Rectal smooth muscle tissue (tissue), 1 donor: ENCODE measurements around the gene PLCH2.

ENCODE experiments used
- H3K27ac ChIP-seq: one replicate; pipeline ENCODE4 v1.7.0; 2013; ENCODE audit warnings: low read depth, low read length, inconsistent platforms
- H3K27me3 ChIP-seq: one replicate; pipeline ENCODE4 v1.7.0; 2013; ENCODE audit warnings: low read length; ENCODE audit not compliant: control insufficient read depth, insufficient read depth
- H3K36me3 ChIP-seq: one replicate; pipeline ENCODE4 v1.7.0; 2013; ENCODE audit warnings: low read length; ENCODE audit not compliant: control insufficient read depth, insufficient read depth
- H3K4me1 ChIP-seq: one replicate; pipeline ENCODE4 v1.7.0; 2013; ENCODE audit warnings: low read length; ENCODE audit not compliant: control insufficient read depth, insufficient read depth
- H3K4me3 ChIP-seq: one replicate; pipeline ENCODE4 v1.7.0; 2013; ENCODE audit warnings: low read length
- H3K9ac ChIP-seq: one replicate; pipeline ENCODE4 v1.7.0; 2013; ENCODE audit warnings: low read length

The PLCH2 gene

GRCh38 chr1:2508180-2508579, 32.1 kb downstream of the PLCH2 start:
- H3K9ac ChIP-seq = no peak overlapping the region
- H3K4me1 ChIP-seq = no peaks in the 10 kb centered on the region
- H3K27me3 ChIP-seq = peaks cover 13% of the 10 kb centered on the region
- H3K27ac ChIP-seq = no peak overlapping the region
- H3K4me3 ChIP-seq = no peak overlapping the region
- H3K36me3 ChIP-seq = peaks cover 35% of the 10 kb centered on the region

DNA sequence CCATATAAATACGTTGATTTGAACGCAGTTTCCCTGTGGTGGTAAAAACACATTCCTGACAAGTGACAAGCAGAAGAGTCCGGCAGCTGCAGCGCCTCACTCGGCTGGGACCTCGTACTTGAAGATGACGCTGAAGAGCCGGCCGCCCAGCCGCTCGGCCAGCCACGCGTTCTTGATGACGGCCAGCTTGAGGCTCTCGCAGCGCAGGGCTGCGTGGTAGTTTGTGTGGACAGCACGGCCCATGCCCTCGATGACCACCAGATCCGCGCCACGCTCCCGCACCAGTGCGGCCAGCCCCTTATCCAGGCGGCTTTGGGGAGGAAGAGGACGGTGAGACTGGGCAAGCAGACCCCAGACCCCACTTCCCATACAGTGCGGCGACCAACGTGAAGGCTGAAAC, 32.7 kb downstream of the PLCH2 start:
- H3K27ac ChIP-seq = no peak overlapping the region

GRCh38 chr1:2509589-2509988, 33.5 kb downstream of the PLCH2 start:
- Histone ChIP-seq H3K27me3 (no peaks in the 10 kb centered on the region), H3K36me3 (peaks cover 45% of the 10 kb centered on the region), H3K9ac (no peak overlapping the region), H3K4me1 (no peaks in the 10 kb centered on the region), H3K27ac (no peak overlapping the region), H3K4me3 (no peak overlapping the region)

More for the DNA sequence above, 32.7 kb downstream of the PLCH2 start:
- Histone ChIP-seq H3K4me1 (no peaks in the 10 kb centered on the region), H3K9ac (no peak overlapping the region), H3K27me3 (peaks cover 8% of the 10 kb centered on the region), H3K4me3 (no peak overlapping the region), H3K36me3 (peaks cover 40% of the 10 kb centered on the region)

GRCh38 chr1:2510366-2511155, 34.5 kb downstream of the PLCH2 start:
- Histone ChIP-seq H3K4me3 (no peak overlapping the region), H3K36me3 (peaks cover 49% of the 10 kb centered on the region), H3K9ac (no peak overlapping the region), H3K4me1 (no peaks in the 10 kb centered on the region), H3K27me3 (no peaks in the 10 kb centered on the region), H3K27ac (no peak overlapping the region)

DNA sequence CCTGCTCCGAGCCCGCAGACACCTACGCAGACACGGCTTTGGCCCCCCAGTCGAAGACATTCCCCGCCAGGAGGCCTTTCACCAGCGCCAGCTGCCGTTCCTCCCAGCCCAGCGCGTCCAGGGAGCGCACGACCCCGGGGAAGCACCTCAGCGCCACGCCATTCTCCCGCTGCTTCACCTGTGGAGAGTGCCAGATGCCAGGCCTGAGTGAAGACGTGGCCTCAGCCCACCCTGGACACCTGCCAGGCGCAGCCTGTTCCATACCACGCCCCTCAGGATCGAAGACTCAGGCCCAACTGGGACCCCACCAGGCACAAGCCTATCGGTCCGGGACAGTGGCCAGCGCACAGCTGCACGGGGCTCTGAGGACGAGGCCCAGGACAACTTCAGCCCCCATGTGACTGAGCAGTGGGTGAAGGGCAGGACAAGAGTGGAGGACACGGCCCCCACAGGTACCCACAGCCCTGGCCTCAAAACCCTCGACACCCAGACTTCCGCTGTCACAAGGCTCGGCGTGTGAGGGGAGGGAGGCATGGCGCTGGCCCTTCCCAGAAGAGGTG, 36.9 kb downstream of the PLCH2 start:
- Histone ChIP-seq H3K9ac (no peak overlapping the region), H3K36me3 (peaks cover 68% of the 10 kb centered on the region), H3K27ac (no peak overlapping the region), H3K4me3 (no peak overlapping the region), H3K4me1 (no peaks in the 10 kb centered on the region), H3K27me3 (no peaks in the 10 kb centered on the region)

- no peaks in the 10 kb centered on the region for H3K4me1 ChIP-seq
- no peak overlapping the region for H3K4me3 ChIP-seq
- H3K9ac ChIP-seq = no peak overlapping the region
- no peaks in the 10 kb centered on the region for H3K27me3 ChIP-seq
- peaks cover 79% of the 10 kb centered on the region for H3K36me3 ChIP-seq
- no peak overlapping the region for H3K27ac ChIP-seq
These were observed 38.0 kb downstream of the PLCH2 start for GRCh38 chr1:2513939-2514652.

GRCh38 chr1:2514863-2515762, 39.0 kb downstream of the PLCH2 start:
- no peak overlapping the region for H3K9ac ChIP-seq
- H3K27me3 ChIP-seq = no peaks in the 10 kb centered on the region
- peaks cover 79% of the 10 kb centered on the region for H3K36me3 ChIP-seq
- no peak overlapping the region for H3K27ac ChIP-seq
- no peaks in the 10 kb centered on the region for H3K4me1 ChIP-seq
- H3K4me3 ChIP-seq = no peak overlapping the region

DNA sequence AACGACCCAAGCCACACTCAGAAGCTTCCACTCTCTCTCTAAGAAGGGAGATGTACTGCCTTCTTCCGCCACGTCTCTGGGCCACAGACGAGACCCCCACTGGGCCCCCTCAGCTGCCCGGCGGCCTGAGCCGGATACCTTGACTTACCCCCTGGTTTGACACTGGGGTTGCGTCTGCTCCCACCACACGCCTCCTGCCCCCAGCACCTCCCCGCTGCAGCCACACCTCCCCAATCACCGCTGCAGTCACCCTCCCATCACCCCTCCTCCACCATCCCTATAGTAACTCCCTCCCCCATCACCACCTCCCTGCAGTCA, 39.6 kb downstream of the PLCH2 start:
- Histone ChIP-seq H3K4me1 (no peaks in the 10 kb centered on the region), H3K36me3 (peaks cover 76% of the 10 kb centered on the region), H3K27ac (no peak overlapping the region), H3K4me3 (no peak overlapping the region), H3K9ac (no peak overlapping the region), H3K27me3 (no peaks in the 10 kb centered on the region)

GRCh38 chr1:2516124-2516523, 40.0 kb downstream of the PLCH2 start:
- H3K36me3 ChIP-seq = peaks cover 74% of the 10 kb centered on the region
- H3K4me3 ChIP-seq = no peak overlapping the region
- H3K4me1 ChIP-seq = no peaks in the 10 kb centered on the region
- H3K27me3 ChIP-seq = no peaks in the 10 kb centered on the region
- no peak overlapping the region for H3K9ac ChIP-seq
- H3K27ac ChIP-seq = no peak overlapping the region

GRCh38 chr1:2516946-2517345, 40.9 kb downstream of the PLCH2 start:
- H3K36me3 ChIP-seq = peaks cover 65% of the 10 kb centered on the region
- H3K9ac ChIP-seq = no peak overlapping the region
- no peak overlapping the region for H3K27ac ChIP-seq
- no peak overlapping the region for H3K4me3 ChIP-seq
- no peaks in the 10 kb centered on the region for H3K4me1 ChIP-seq
- H3K27me3 ChIP-seq = no peaks in the 10 kb centered on the region

DNA sequence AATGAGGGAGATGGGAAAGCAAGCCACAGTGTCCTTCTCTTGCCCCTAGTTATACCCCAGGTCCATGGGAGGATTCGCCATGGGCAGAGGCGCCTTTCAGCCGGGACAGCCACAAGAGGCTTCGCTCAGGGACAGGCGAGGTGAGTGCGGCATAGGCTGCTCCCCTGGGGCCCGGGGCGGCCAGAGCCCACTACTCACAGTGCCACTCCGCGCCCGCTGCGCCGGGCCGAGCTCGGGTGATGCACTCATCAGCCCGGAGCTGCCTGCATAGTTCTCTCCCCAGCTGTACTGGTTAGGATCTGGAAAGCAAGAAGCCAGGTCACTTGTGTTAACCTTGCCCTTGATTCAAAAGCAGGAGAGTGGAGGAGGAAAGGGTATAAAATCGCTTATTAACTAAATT, 41.9 kb downstream of the PLCH2 start:
- H3K9ac ChIP-seq = no peak overlapping the region
- H3K36me3 ChIP-seq = peaks cover 59% of the 10 kb centered on the region
- H3K4me3 ChIP-seq = no peak overlapping the region
- no peaks in the 10 kb centered on the region for H3K27me3 ChIP-seq
- no peaks in the 10 kb centered on the region for H3K4me1 ChIP-seq
- H3K27ac ChIP-seq = no peak overlapping the region

DNA sequence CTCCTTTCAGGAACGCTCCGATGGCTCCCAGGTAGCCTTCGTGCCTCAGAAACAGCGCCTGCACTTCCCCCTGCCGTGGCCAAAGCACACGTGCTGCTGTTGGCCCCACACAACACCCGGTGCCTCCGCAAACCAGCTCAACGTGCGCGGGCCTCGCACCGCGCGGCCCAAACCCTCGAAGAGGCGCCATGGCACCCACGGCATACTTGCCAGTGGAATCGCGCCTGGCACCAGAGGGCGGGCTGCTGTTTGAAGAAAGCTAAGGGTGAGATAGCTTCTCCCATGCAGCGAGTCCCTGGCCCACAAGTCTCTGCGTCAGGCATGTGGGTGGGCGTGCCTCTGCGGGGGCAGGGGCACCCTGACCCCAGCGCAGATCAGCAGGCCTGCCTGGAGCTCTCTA, 42.4 kb downstream of the PLCH2 start:
- H3K27ac ChIP-seq = no peak overlapping the region
- no peak overlapping the region for H3K4me3 ChIP-seq

More for the DNA sequence above, 42.4 kb downstream of the PLCH2 start:
- no peaks in the 10 kb centered on the region for H3K4me1 ChIP-seq
- H3K36me3 ChIP-seq = peaks cover 53% of the 10 kb centered on the region
- no peak overlapping the region for H3K9ac ChIP-seq
- no peaks in the 10 kb centered on the region for H3K27me3 ChIP-seq
